Mammary epithelial cell (primary cell): Measurements from ENCODE around the gene TSPEAR.

ENCODE experiments used
- CTCF ChIP-seq, 2 donors: IDR thresholded peaks in 1 of 2; conservative IDR thresholded peaks in 1 of 2; 2 replicates each; pipeline ENCODE4 v1.5.1; 2011 to 2012; ENCODE audit warnings: inconsistent platforms in 2 of 2, low read length in 2 of 2, mild to moderate bottlenecking in 2 of 2, control low read depth in 1 of 2, low read depth in 1 of 2; ENCODE audit not compliant: insufficient read depth in 1 of 2; ENCODE audit errors: extremely low read depth in 1 of 2
- EZH2 ChIP-seq: IDR thresholded peaks from 2 replicates; pipeline ENCODE4 v1.6.1; 2012; ENCODE audit warnings: low read length, inconsistent platforms, borderline replicate concordance

GRCh38 chr21:44539046-44539445, 172.3 kb downstream of the TSPEAR start:
- TF ChIP-seq CTCF (conservative IDR thresholded peaks at IDR 0.05 in 1 of 2, IDR thresholded peaks at IDR 0.05 in 1 of 2; ENCODE audit: extremely low read depth in 1 of 2, insufficient read depth in 1 of 2, low read depth in 1 of 2, low read length in 2 of 2) (no peak), EZH2 (no peak)
